ENCODE results near the gene GIGYF2. TPM values are rescaled to one million over a fixed set of nuclear protein-coding genes. Genes with fewer than 3 reads are reported as not detected.

GIGYF2 gene
- total RNA-seq, 2 donors from 2014 or later, result 62.5 to 72.3 TPM

- Mint-ChIP-seq H3K4me3 (no peak overlapping the region), H3K9me3 (no peaks in the 10 kb centered on the region), H3K4me1 (no peaks in the 10 kb centered on the region), H3K27ac (no peak overlapping the region), H3K36me3 (ENCODE audit: low read depth) (peaks cover 73% of the 10 kb centered on the region), H3K27me3 (ENCODE audit: insufficient read depth) (no peaks in the 10 kb centered on the region)
- DNase-seq, result no peak
- H3K4me3 ChIP-seq (ENCODE audit: low read length), result no peak overlapping the region
- no peaks in the 10 kb centered on the region for H3K9me3 ChIP-seq (ENCODE audit: control insufficient read depth, low read length)
- peaks cover 89% of the 10 kb centered on the region for H3K36me3 ChIP-seq (ENCODE audit: control insufficient read depth, insufficient read depth, low read length)
- H3K4me1 ChIP-seq (ENCODE audit: control insufficient read depth, insufficient read depth, low read length), result no peaks in the 10 kb centered on the region
- H3K27ac ChIP-seq (ENCODE audit: low read depth, low read length), result no peak overlapping the region
- H3K9ac ChIP-seq (ENCODE audit: extremely low read depth, low read length, poor library complexity, severe bottlenecking), result no peak overlapping the region
- no peak for TF ChIP-seq CTCF (conservative IDR thresholded peaks at IDR 0.05)
- WGBS, 2 experiments (ENCODE audit: insufficient coverage in 1 of 2, insufficient read length in 1 of 2), result 92% methylated on average over 8 to 10 of the region's 10 CpGs
- no peaks in the 10 kb centered on the region for H3K27me3 ChIP-seq (ENCODE audit: control insufficient read depth, insufficient read depth, low read length, poor library complexity, severe bottlenecking)
Observed at GRCh38 chr2:232816657-232817056, 119.5 kb downstream of the GIGYF2 start.

- no peaks in the 10 kb centered on the region for H3K9me3 Mint-ChIP-seq
- Histone ChIP-seq H3K27ac (ENCODE audit: low read depth, low read length) (no peak overlapping the region), H3K4me3 (ENCODE audit: low read length) (no peak overlapping the region)
Observed at GRCh38 chr2:232817756-232818155, 120.6 kb downstream of the GIGYF2 start.

GRCh38 chr2:232829988-232830387, 132.9 kb downstream of the GIGYF2 start:
- DNase-seq, result no peak
- Mint-ChIP-seq H3K4me3 (no peak overlapping the region), H3K27me3 (ENCODE audit: insufficient read depth) (no peaks in the 10 kb centered on the region), H3K9me3 (peaks cover 6% of the 10 kb centered on the region), H3K27ac (no peak overlapping the region), H3K4me1 (peaks cover 19% of the 10 kb centered on the region), H3K36me3 (ENCODE audit: low read depth) (peaks cover 51% of the 10 kb centered on the region)
- peaks cover 69% of the 10 kb centered on the region for H3K36me3 ChIP-seq (ENCODE audit: control insufficient read depth, insufficient read depth, low read length)
- H3K9ac ChIP-seq (ENCODE audit: extremely low read depth, low read length, poor library complexity, severe bottlenecking), result no peak overlapping the region
- 86 to 94% methylated on average over 1 to 3 of the region's 3 CpGs for WGBS, 2 experiments (ENCODE audit: insufficient coverage in 1 of 2, insufficient read length in 1 of 2)
- no peak overlapping the region for H3K4me3 ChIP-seq (ENCODE audit: low read length)
- H3K27me3 ChIP-seq (ENCODE audit: control insufficient read depth, insufficient read depth, low read length, poor library complexity, severe bottlenecking), result no peaks in the 10 kb centered on the region
- no peak overlapping the region for H3K27ac ChIP-seq (ENCODE audit: low read depth, low read length)
- peaks cover 7% of the 10 kb centered on the region for H3K9me3 ChIP-seq (ENCODE audit: control insufficient read depth, low read length)
- no peak for TF ChIP-seq CTCF (conservative IDR thresholded peaks at IDR 0.05)
- peaks cover 6% of the 10 kb centered on the region for H3K4me1 ChIP-seq (ENCODE audit: control insufficient read depth, insufficient read depth, low read length)

More at GRCh38 chr2:232817756-232818155, 120.6 kb downstream of the GIGYF2 start:
- no peak for TF ChIP-seq CTCF (conservative IDR thresholded peaks at IDR 0.05)
- H3K4me1 ChIP-seq (ENCODE audit: control insufficient read depth, insufficient read depth, low read length), result no peaks in the 10 kb centered on the region
- Mint-ChIP-seq H3K27ac (no peak overlapping the region), H3K4me1 (no peaks in the 10 kb centered on the region), H3K4me3 (no peak overlapping the region), H3K36me3 (ENCODE audit: low read depth) (peaks cover 73% of the 10 kb centered on the region), H3K27me3 (ENCODE audit: insufficient read depth) (no peaks in the 10 kb centered on the region)
- no peaks in the 10 kb centered on the region for H3K9me3 ChIP-seq (ENCODE audit: control insufficient read depth, low read length)
- no peak overlapping the region for H3K9ac ChIP-seq (ENCODE audit: extremely low read depth, low read length, poor library complexity, severe bottlenecking)
- no peak for DNase-seq
- no peaks in the 10 kb centered on the region for H3K27me3 ChIP-seq (ENCODE audit: control insufficient read depth, insufficient read depth, low read length, poor library complexity, severe bottlenecking)
- WGBS, 2 experiments (ENCODE audit: insufficient coverage in 1 of 2, insufficient read length in 1 of 2), result 93 to 94% methylated on average over 2 to 3 of the region's 3 CpGs
- H3K36me3 ChIP-seq (ENCODE audit: control insufficient read depth, insufficient read depth, low read length), result peaks cover 86% of the 10 kb centered on the region
